ENCODE measurements around the gene OPN4.

GRCh38 chr10:86653379-86653778, 968 bp upstream of the OPN4 start:
- TF ChIP-seq CTCF (IDR thresholded peaks at IDR 0.05; ENCODE audit: borderline replicate concordance, extremely low read depth, low read length, poor library complexity, severe bottlenecking): no peak
- no peak for TF ChIP-seq EZH2 (IDR thresholded peaks at IDR 0.05; ENCODE audit: borderline replicate concordance, low read depth, low read length, severe bottlenecking)
